ENCODE results near the gene NELL1.

NELL1 gene

DNA sequence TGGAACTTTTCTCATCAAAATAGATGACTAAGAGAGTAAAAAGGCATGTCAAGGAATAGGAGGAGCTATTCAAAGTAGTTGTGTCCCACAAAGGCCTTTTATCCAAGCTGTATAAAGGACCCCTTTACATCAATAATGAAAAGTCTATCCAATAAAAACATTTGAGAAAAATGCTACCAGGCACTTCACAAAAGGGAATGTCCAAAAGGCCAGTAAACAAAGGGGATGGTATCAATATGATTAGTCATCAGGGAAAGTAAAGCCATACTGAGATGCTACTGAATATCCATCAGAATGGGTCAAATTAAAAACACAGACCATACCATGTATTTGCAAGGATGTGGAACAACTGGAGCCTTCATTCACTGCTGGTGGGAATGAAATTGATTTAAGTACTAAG, 224.9 kb downstream of the NELL1 start:
- no peak overlapping the region for H3K4me3 ChIP-seq (replicated peaks; ENCODE audit: low read depth, low read length)
- no peak for DNase-seq (ENCODE audit: low read depth)
- TF ChIP-seq, protein P1, sequence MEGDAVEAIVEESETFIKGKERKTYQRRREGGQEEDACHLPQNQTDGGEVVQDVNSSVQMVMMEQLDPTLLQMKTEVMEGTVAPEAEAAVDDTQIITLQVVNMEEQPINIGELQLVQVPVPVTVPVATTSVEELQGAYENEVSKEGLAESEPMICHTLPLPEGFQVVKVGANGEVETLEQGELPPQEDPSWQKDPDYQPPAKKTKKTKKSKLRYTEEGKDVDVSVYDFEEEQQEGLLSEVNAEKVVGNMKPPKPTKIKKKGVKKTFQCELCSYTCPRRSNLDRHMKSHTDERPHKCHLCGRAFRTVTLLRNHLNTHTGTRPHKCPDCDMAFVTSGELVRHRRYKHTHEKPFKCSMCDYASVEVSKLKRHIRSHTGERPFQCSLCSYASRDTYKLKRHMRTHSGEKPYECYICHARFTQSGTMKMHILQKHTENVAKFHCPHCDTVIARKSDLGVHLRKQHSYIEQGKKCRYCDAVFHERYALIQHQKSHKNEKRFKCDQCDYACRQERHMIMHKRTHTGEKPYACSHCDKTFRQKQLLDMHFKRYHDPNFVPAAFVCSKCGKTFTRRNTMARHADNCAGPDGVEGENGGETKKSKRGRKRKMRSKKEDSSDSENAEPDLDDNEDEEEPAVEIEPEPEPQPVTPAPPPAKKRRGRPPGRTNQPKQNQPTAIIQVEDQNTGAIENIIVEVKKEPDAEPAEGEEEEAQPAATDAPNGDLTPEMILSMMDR (IDR thresholded peaks at IDR 0.05; ENCODE audit: low read length, missing control alignments), result no peak

DNA sequence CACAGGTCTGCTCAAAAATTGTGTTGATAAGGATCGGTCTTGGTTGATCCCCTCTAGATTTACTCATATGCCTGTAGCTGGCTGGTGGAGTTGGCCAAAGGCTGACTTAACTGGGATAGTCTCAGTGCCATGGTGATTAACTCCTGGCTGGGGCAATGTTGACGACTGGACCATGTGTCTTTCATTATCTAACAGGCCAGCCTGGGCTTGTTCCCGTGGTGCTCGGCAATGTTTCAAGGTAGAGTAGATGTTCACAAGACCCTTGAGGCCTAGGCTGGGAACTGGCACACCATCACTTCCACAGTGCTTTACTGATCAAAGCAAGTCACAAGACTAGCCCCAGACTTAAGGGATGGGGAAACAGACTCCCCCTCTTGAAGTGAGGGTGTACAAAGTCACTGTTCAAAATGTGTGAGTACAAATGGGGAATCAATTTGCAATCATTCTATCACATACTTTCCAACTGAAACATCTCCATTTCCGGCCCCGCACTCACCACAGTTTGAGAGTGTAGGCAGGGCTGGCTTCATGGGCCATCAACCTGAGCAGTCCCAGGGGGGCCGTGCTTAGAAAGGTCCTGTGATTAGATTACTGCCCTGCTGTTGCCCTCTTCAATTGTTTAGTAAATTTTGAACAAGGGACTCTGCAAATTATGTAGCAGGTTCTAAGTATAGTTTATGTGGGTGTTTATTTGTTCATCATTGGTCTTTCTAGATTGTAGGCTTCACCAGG, 240.8 kb downstream of the NELL1 start:
- TF ChIP-seq, protein P1 (IDR thresholded peaks at IDR 0.05; ENCODE audit: low read length, missing control alignments), result no peak
- H3K4me3 ChIP-seq (replicated peaks; ENCODE audit: low read depth, low read length), result no peak overlapping the region
- no peak for DNase-seq (ENCODE audit: low read depth)

DNA sequence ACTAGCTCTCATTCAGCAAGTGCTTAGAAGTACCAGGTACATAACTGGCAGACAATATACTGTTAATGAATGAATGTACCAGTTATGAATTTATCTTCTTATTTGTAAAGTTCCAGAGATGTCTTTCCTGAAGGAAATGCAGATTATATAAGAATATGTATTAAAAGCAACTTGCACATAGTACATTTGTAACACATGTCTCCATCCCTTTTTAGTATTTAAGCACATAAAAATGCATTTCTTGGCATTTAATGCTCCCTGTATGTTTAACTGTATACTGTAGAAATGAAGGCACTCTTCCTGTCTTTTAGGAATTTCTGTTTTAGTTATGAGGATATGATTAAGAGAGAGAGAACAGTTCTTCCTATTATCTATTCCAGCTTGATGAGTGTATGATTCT, 241.3 kb downstream of the NELL1 start:
- TF ChIP-seq, protein P1 (IDR thresholded peaks at IDR 0.05; ENCODE audit: low read length, missing control alignments), result no peak
- no peak overlapping the region for H3K4me3 ChIP-seq (replicated peaks; ENCODE audit: low read depth, low read length)
- no peak for DNase-seq (ENCODE audit: low read depth)

DNA sequence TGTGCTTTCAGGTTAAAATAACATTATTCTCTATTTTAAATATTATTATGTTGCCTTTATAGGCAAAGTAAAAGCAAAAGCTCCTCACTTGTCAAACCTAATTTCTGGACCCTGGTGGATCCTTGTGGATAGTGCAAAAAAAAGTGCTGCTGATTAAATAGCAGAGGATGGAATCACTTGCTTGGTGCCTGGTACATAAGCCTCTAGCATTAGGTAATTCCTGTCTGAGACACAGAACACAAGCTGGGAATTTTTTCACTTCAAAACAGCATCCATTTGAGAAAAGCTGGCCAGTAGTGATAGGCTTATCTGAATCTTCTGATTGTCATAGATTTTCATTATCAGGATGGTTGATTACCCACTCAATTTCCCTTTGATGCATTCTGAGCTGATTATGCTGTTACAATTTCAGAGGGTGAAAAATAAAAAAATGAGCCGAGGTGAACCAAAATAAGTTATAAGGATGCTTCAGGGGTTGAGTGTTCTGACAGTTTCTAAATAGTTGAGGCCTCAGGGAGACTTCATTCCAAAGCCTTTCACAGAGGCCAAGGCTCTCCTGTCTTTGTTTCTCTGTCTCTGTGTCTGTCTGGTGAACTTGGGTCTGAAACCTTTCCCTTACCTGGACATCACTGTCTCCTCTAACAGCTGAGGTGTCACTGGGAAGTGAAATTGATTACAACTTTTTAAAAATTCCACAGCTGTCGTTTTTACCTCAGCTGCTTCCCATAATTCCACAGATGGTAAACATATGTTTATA, 242.9 kb downstream of the NELL1 start:
- no peak overlapping the region for H3K4me3 ChIP-seq (replicated peaks; ENCODE audit: low read depth, low read length)
- TF ChIP-seq, protein P1 (IDR thresholded peaks at IDR 0.05; ENCODE audit: low read length, missing control alignments), result no peak
- no peak for DNase-seq (ENCODE audit: low read depth)

DNA sequence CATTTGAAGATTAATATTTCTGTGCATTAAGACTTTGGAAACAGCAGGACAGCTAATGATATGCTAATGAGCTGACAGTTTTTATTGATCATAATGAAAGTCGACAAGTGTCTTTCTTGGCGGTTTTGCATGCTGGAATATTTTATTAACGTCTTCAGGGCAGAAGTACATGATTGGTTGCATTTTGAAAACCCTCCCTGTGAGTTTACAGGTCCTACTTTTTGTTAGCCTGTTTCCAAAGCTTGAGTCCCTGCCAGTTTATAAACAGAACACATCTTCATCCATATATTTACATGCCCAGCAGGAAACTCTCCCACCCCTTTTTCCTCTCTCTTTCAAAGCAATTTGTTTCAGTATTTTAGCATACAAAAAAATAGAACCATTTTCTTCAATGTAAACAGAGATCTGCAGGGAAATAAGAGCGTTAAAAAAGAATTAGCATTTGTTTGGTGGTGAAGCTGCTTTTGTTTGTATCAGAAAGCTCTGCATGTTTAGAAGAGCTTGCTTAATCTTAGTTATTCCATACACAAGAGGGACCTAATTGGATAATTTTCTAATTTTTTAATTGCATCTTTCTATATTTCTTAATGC, 243.6 kb downstream of the NELL1 start:
- no peak overlapping the region for H3K4me3 ChIP-seq (replicated peaks; ENCODE audit: low read depth, low read length)
- TF ChIP-seq, protein P1 (IDR thresholded peaks at IDR 0.05; ENCODE audit: low read length, missing control alignments), result no peak
- DNase-seq (ENCODE audit: low read depth), result no peak

DNA sequence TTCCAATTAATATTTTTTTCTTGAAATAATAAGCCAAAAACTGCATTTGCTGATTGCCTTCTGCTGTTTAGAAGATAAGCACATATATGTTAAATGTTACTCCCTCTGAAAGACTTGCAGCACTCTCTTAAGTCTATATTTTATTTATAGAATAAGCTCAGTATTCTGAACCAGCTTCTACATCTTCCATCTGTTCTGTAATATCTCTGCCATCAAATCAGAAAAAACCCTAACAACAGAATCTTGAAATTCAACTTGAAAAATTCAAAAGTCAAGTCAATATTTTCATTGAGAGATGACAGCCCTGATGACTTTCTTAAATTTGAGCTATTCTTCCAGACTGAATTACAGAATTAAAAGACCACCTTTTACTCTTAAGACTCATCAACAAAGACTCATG, 247.9 kb downstream of the NELL1 start:
- DNase-seq (ENCODE audit: low read depth), result no peak
- no peak overlapping the region for H3K4me3 ChIP-seq (replicated peaks; ENCODE audit: low read depth, low read length)
- TF ChIP-seq, protein P1 (IDR thresholded peaks at IDR 0.05; ENCODE audit: low read length, missing control alignments), result no peak
